Fibroblast of lung (primary cell): ENCODE data around the gene ZNF582. TPM values are rescaled to one million over a fixed set of nuclear protein-coding genes. Genes with fewer than 3 reads are reported as not detected.

Experiments
- DNase-seq, 2 donors: peaks; one replicate each; pipeline versions ENCODE4 v3.0.0 to v3.0.0-alpha.2; 2010; ENCODE audit warnings: low read depth in 2 of 2
- H2AFZ ChIP-seq: 2 replicates; pipeline ENCODE4 v1.5.1; 2012; ENCODE audit warnings: low read length, control low read depth, inconsistent platforms
- H3K27ac ChIP-seq: 2 replicates; pipeline ENCODE4 v1.5.1; 2011; ENCODE audit warnings: low read length, control low read depth; ENCODE audit not compliant: insufficient read depth
- H3K27me3 ChIP-seq: 2 replicates; pipeline ENCODE4 v1.5.1; 2011; ENCODE audit warnings: mild to moderate bottlenecking, low read length; ENCODE audit not compliant: control insufficient read depth, insufficient read depth
- H3K36me3 ChIP-seq: 2 replicates; pipeline ENCODE4 v1.5.1; 2011; ENCODE audit warnings: low read length; ENCODE audit not compliant: control insufficient read depth, insufficient read depth
- H3K4me1 ChIP-seq: 2 replicates; pipeline ENCODE4 v1.5.1; 2011; ENCODE audit warnings: low read length; ENCODE audit not compliant: control insufficient read depth, insufficient read depth; ENCODE audit errors: extremely low read depth
- H3K4me2 ChIP-seq: 2 replicates; pipeline ENCODE4 v1.5.1; 2011; ENCODE audit warnings: low read length, control low read depth; ENCODE audit not compliant: insufficient read depth; ENCODE audit errors: extremely low read depth
- H3K4me3 ChIP-seq, 4 experiments: fragments of 200-600 bp in 1 of 4; sonication (generic) in 1 of 4; replicated peaks in 1 of 4; 2 replicates each; pipeline ENCODE4 v1.5.1; 2011 to 2016; ENCODE audit warnings: low read length in 4 of 4, low read depth in 3 of 4, mild to moderate bottlenecking in 3 of 4, control low read depth in 2 of 4, inconsistent platforms in 1 of 4, mixed read lengths in 1 of 4; ENCODE audit not compliant: insufficient read depth in 1 of 4; ENCODE audit errors: control extremely low read depth in 1 of 4
- H3K79me2 ChIP-seq: 2 replicates; pipeline ENCODE4 v1.5.1; 2012; ENCODE audit warnings: mild to moderate bottlenecking, low read length, inconsistent platforms; ENCODE audit not compliant: control insufficient read depth, insufficient read depth
- H3K9ac ChIP-seq: 2 replicates; pipeline ENCODE4 v1.5.1; 2011; ENCODE audit warnings: mild to moderate bottlenecking, low read length, control low read depth; ENCODE audit not compliant: insufficient read depth
- H3K9me3 ChIP-seq: 2 replicates; pipeline ENCODE4 v1.5.1; 2012; ENCODE audit warnings: low read depth, low read length; ENCODE audit not compliant: control insufficient read depth, insufficient read depth
- H4K20me1 ChIP-seq: 2 replicates; pipeline ENCODE4 v1.5.1; 2011; ENCODE audit warnings: low read length; ENCODE audit not compliant: control insufficient read depth, insufficient read depth; ENCODE audit errors: extremely low read depth
- CTCF ChIP-seq, 2 donors: IDR thresholded peaks in 1 of 2; conservative IDR thresholded peaks in 1 of 2; 1 replicate in 1 of 2; 2 replicates in 1 of 2; pipeline ENCODE4 v1.5.1; 2011 to 2012; ENCODE audit warnings: low read length in 2 of 2, control low read depth in 1 of 2, inconsistent platforms in 1 of 2, low read depth in 1 of 2, mild to moderate bottlenecking in 1 of 2
- EZH2 ChIP-seq: IDR thresholded peaks from 2 replicates; pipeline ENCODE4 v1.5.1; 2012; ENCODE audit warnings: low read length, control low read depth, mild to moderate bottlenecking; ENCODE audit errors: missing control alignments
- polyA plus RNA-seq, 2 donors: library from polyadenylated mRNA; depleted of rRNA in 1 of 2; stranded (reverse) in 1 of 2; unstranded in 1 of 2; fragments of >200 nt; gene quantifications; 2 replicates each; pipeline ENCODE4 v1.2.1, GENCODE V29; 2011 to 2012; ENCODE audit warnings: missing spikeins in 1 of 2
- total RNA-seq: library from RNA; depleted of rRNA; stranded (reverse); fragments of >200 nt; gene quantifications from 2 replicates; pipeline ENCODE4 v1.2.1, GENCODE V29; 2014

Gene ZNF582
- total and polyA plus RNA-seq, 2 donors (not counting 1 experiment from before 2014, with no cell fraction given) = 2.9 to 4.8 TPM

GRCh38 chr19:56360841-56361240 lies 32.5 kb downstream of the ZNF582 start:
- no peaks in the 10 kb centered on the region for H3K9me3 ChIP-seq

GRCh38 chr19:56356944-56357343 lies 36.4 kb downstream of the ZNF582 start:
- H4K20me1 ChIP-seq = no peaks in the 10 kb centered on the region
- no peaks in the 10 kb centered on the region for H3K27me3 ChIP-seq
- TF ChIP-seq EZH2 (no peak), CTCF (conservative IDR thresholded peaks at IDR 0.05 in 1 of 2, IDR thresholded peaks at IDR 0.05 in 1 of 2; ENCODE audit: low read depth in 1 of 2, low read length in 2 of 2) (no peak)
- no peak for DNase-seq
- no peaks in the 10 kb centered on the region for H3K36me3 ChIP-seq
- no peaks in the 10 kb centered on the region for H3K9me3 ChIP-seq
- H3K27ac ChIP-seq = no peak overlapping the region
- no peaks in the 10 kb centered on the region for H3K79me2 ChIP-seq
- no peak overlapping the region for H3K4me3 ChIP-seq
- H3K9ac ChIP-seq = no peak overlapping the region
- H3K4me1 ChIP-seq = no peaks in the 10 kb centered on the region
- H3K4me2 ChIP-seq = no peak overlapping the region
- H2AFZ ChIP-seq = no peak overlapping the region

More at GRCh38 chr19:56360841-56361240, 32.5 kb downstream of the ZNF582 start:
- no peak for TF ChIP-seq CTCF (conservative IDR thresholded peaks at IDR 0.05 in 1 of 2, IDR thresholded peaks at IDR 0.05 in 1 of 2; ENCODE audit: low read depth in 1 of 2, low read length in 2 of 2)
- no peak for TF ChIP-seq EZH2
- H3K27ac ChIP-seq = no peak overlapping the region
- H3K79me2 ChIP-seq = no peaks in the 10 kb centered on the region
- H3K36me3 ChIP-seq = no peaks in the 10 kb centered on the region
- no peaks in the 10 kb centered on the region for H4K20me1 ChIP-seq
- H3K9ac ChIP-seq = no peak overlapping the region
- no peak overlapping the region for H3K4me2 ChIP-seq
- H3K27me3 ChIP-seq = no peaks in the 10 kb centered on the region
- H3K4me3 ChIP-seq = no peak overlapping the region
- DNase-seq = no peak
- no peaks in the 10 kb centered on the region for H3K4me1 ChIP-seq
- no peak overlapping the region for H2AFZ ChIP-seq

GRCh38 chr19:56355517-56355916 lies 37.8 kb downstream of the ZNF582 start:
- no peak for DNase-seq
- H3K4me3 ChIP-seq = no peak overlapping the region
- H3K4me2 ChIP-seq = no peak overlapping the region
- H4K20me1 ChIP-seq = no peaks in the 10 kb centered on the region
- no peaks in the 10 kb centered on the region for H3K4me1 ChIP-seq
- no peak overlapping the region for H3K9ac ChIP-seq
- H2AFZ ChIP-seq = no peak overlapping the region
- no peak for TF ChIP-seq EZH2
- no peak for TF ChIP-seq CTCF (conservative IDR thresholded peaks at IDR 0.05 in 1 of 2, IDR thresholded peaks at IDR 0.05 in 1 of 2; ENCODE audit: low read depth in 1 of 2, low read length in 2 of 2)
- no peak overlapping the region for H3K27ac ChIP-seq
- no peaks in the 10 kb centered on the region for H3K27me3 ChIP-seq
- no peaks in the 10 kb centered on the region for H3K9me3 ChIP-seq
- no peaks in the 10 kb centered on the region for H3K79me2 ChIP-seq
- no peaks in the 10 kb centered on the region for H3K36me3 ChIP-seq
